SK-N-SH (cell line): Measurements from ENCODE around the gene ITGAE. TPM values are rescaled to one million over a fixed set of nuclear protein-coding genes. Genes with fewer than 3 reads are reported as not detected.

Source experiments
- CTCF ChIA-PET: fragments of 300-600, 350-600 bp; formaldehyde crosslinking; extraction: SDS; loops from one replicate; lab custom pipeline; 2021; lab: Yijun Ruan, JAX
- POLR2A ChIA-PET: fragments of 350-600 bp; sonication (Branson Sonifier 250); formaldehyde crosslinking; extraction: SDS; loops from one replicate; lab custom pipeline; 2020; ENCODE audit warnings: antibody characterized with exemption, inconsistent platforms; lab: Yijun Ruan, JAX
- DNase-seq: peaks from one replicate; pipeline ENCODE4 v3.0.0; 2012
- H2AFZ ChIP-seq: fragments of 200-600 bp; sonication (generic); 2 replicates; pipeline ENCODE4 v1.8.1; 2016; ENCODE audit warnings: antibody characterized with exemption, mild to moderate bottlenecking, low read depth
- H3F3A ChIP-seq: fragments of 200-600 bp; sonication (generic); replicated peaks from 2 replicates; pipeline ENCODE3; 2016; ENCODE audit warnings: antibody characterized with exemption, mild to moderate bottlenecking; ENCODE audit not compliant: insufficient read depth
- H3K27ac ChIP-seq, 2 experiments: fragments of 200-500 bp in 1 of 2; fragments of 200-600 bp in 1 of 2; sonication (Bioruptor generic) in 1 of 2; sonication (generic), shearing (Covaris generic) in 1 of 2; 2 replicates each; pipeline versions ENCODE4 v1.5.1 to v1.6.1; 2014 to 2016; ENCODE audit warnings: low read depth in 2 of 2, inconsistent platforms in 1 of 2, low read length in 1 of 2, mild to moderate bottlenecking in 1 of 2, mixed read lengths in 1 of 2
- H3K27me3 ChIP-seq: fragments of 200-600 bp; sonication (generic), shearing (Covaris generic); 2 replicates; pipeline ENCODE4 v1.6.1; 2016; ENCODE audit warnings: mixed run types; ENCODE audit not compliant: insufficient read depth
- H3K36me3 ChIP-seq, 2 experiments: fragments of 200-500 bp in 1 of 2; fragments of 200-600 bp in 1 of 2; sonication (Bioruptor generic) in 1 of 2; sonication (generic) in 1 of 2; replicated peaks in 1 of 2; 2 replicates each; pipeline versions ENCODE3 to v1.5.1; 2014 to 2016; ENCODE audit warnings: low read length in 1 of 2, mild to moderate bottlenecking in 1 of 2; ENCODE audit not compliant: insufficient read depth in 2 of 2, control insufficient read depth in 1 of 2
- H3K4me1 ChIP-seq, 2 experiments: fragments of 200-500 bp in 1 of 2; fragments of 200-600 bp in 1 of 2; sonication (Bioruptor generic) in 1 of 2; sonication (generic), shearing (Covaris generic) in 1 of 2; 2 replicates each; pipeline versions ENCODE4 v1.5.1 to v1.6.1; 2014 to 2016; ENCODE audit warnings: low read depth in 1 of 2, low read length in 1 of 2, mixed run types in 1 of 2; ENCODE audit not compliant: insufficient read depth in 2 of 2, control insufficient read depth in 1 of 2
- H3K4me2 ChIP-seq: fragments of 200-600 bp; sonication (generic), shearing (Covaris generic); 2 replicates; pipeline ENCODE4 v1.6.1; 2017; ENCODE audit warnings: mixed run types
- H3K4me3 ChIP-seq, 2 experiments: fragments of 200-500 bp in 1 of 2; fragments of 200-600 bp in 1 of 2; sonication (Bioruptor generic) in 1 of 2; sonication (generic), shearing (Covaris generic) in 1 of 2; 2 replicates each; pipeline versions ENCODE4 v1.5.1 to v1.8.1; 2014 to 2016; ENCODE audit warnings: low read depth in 2 of 2, inconsistent platforms in 1 of 2, low read length in 1 of 2, mild to moderate bottlenecking in 1 of 2, mixed read lengths in 1 of 2, moderate library complexity in 1 of 2
- H3K79me2 ChIP-seq: fragments of 200-600 bp; sonication (generic); 2 replicates; pipeline ENCODE4 v1.8.1; 2017; ENCODE audit warnings: mild to moderate bottlenecking; ENCODE audit not compliant: insufficient read depth
- H3K9ac ChIP-seq: fragments of 200-600 bp; sonication (generic); 2 replicates; pipeline ENCODE4 v1.6.1; 2017; ENCODE audit warnings: mixed run types
- H3K9me2 ChIP-seq: fragments of 200-600 bp; sonication (generic); 2 replicates; pipeline ENCODE4 v1.6.1; 2017; ENCODE audit warnings: mixed run types
- H3K9me3 ChIP-seq: fragments of 200-600 bp; sonication (generic); 2 replicates; pipeline ENCODE4 v1.6.1; 2017; ENCODE audit warnings: mixed run types, mild to moderate bottlenecking, moderate library complexity
- H4K20me1 ChIP-seq: fragments of 200-600 bp; sonication (generic); 2 replicates; pipeline ENCODE4 v1.6.1; 2017; ENCODE audit warnings: mild to moderate bottlenecking, mixed run types; ENCODE audit not compliant: insufficient read depth
- CTCF ChIP-seq: fragments of 200-600 bp; sonication (generic); IDR thresholded peaks from 2 replicates; pipeline ENCODE4 v1.6.1; 2017; ENCODE audit warnings: antibody characterized with exemption, mild to moderate bottlenecking, moderate library complexity
- EZH2phosphoT487 ChIP-seq: fragments of 200-600 bp; sonication (generic); IDR thresholded peaks from 2 replicates; pipeline ENCODE4 v1.6.1; 2017; ENCODE audit warnings: low read depth, mixed run types, mild to moderate bottlenecking, antibody characterized with exemption, moderate library complexity, borderline replicate concordance
- MAX ChIP-seq: IDR thresholded peaks from 2 replicates; pipeline ENCODE4 v1.4.0; 2012; ENCODE audit warnings: low read depth
- RXRA ChIP-seq: IDR thresholded peaks from 2 replicates; pipeline ENCODE4 v1.4.0; 2012; ENCODE audit warnings: low read depth, mild to moderate bottlenecking, borderline replicate concordance
- WGBS: methylation state at CpG from one replicate; pipeline ENCODE4 v1.1.6; 2017; ENCODE audit warnings: low lambda C conversion rate; 5-methylcytosine and 5-hydroxymethylcytosine counted together
- polyA plus RNA-seq, 3 experiments: library from polyadenylated mRNA; depleted of rRNA; stranded (reverse); fragments of >200 nt; gene quantifications; 2 replicates each; pipeline ENCODE4 v1.2.3, GENCODE V29; 2012

The ITGAE gene
- polyA plus RNA-seq, 1 of the 3 experiments (the other 2 are of a cell fraction), result 56.7 TPM

GRCh38 chr17:3763777-3764170 lies 37.2 kb downstream of the ITGAE start:
- 36% methylated on average over 3 of the region's 3 CpGs for WGBS
- Histone ChIP-seq H3K36me3 (no peaks in the 10 kb centered on the region), H3K4me3 (no peak overlapping the region), H3K9me3 (no peaks in the 10 kb centered on the region), H3K4me2 (no peak overlapping the region), H3K9me2 (no peaks in the 10 kb centered on the region), H3K27me3 (no peaks in the 10 kb centered on the region), H3K9ac (no peak overlapping the region), H2AFZ (no peak overlapping the region), H3K27ac (no peak overlapping the region), H4K20me1 (no peaks in the 10 kb centered on the region), H3K79me2 (no peaks in the 10 kb centered on the region)
- DNase-seq, result no peak
- POLR2A ChIA-PET, result no interaction called here
- CTCF ChIA-PET, result interaction anchor here (1.5 kb wide), 1 partner anchor 27 kb away, joined by 6 read pairs; no protein-coding TSS in a partner anchor
- TF ChIP-seq CTCF, result no peak
- TF ChIP-seq EZH2phosphoT487, result no peak
- TF ChIP-seq, all 33 proteins: peak for 0
- Histone ChIP-seq H3F3A (no peaks in the 10 kb centered on the region), H3K4me1 (no peaks in the 10 kb centered on the region)

GRCh38 chr17:3762922-3763776 lies 37.8 kb downstream of the ITGAE start:
- Histone ChIP-seq H3K27ac (no peak overlapping the region), H2AFZ (no peak overlapping the region), H3K4me3 (no peak overlapping the region), H3K4me2 (no peak overlapping the region), H3K79me2 (no peaks in the 10 kb centered on the region), H3K4me1 (no peaks in the 10 kb centered on the region), H3K9me2 (no peaks in the 10 kb centered on the region), H3F3A (no peaks in the 10 kb centered on the region), H3K27me3 (no peaks in the 10 kb centered on the region), H3K9ac (no peak overlapping the region), H3K9me3 (no peaks in the 10 kb centered on the region)
- ChIA-PET POLR2A (no interaction called here), CTCF (interaction anchor here (1.5 kb wide), 1 partner anchor 26 kb away, joined by 6 read pairs; no protein-coding TSS in a partner anchor)
- WGBS, result 78% methylated on average over 14 of the region's 14 CpGs
- DNase-seq, result no peak
- TF ChIP-seq CTCF (no peak), RXRA (no peak), MAX (no peak)
- TF ChIP-seq, all 33 proteins: peak for 0
- Histone ChIP-seq H4K20me1 (no peaks in the 10 kb centered on the region), H3K36me3 (no peaks in the 10 kb centered on the region)
